ENCODE results near the gene LINC01488.

Gene LINC01488

DNA sequence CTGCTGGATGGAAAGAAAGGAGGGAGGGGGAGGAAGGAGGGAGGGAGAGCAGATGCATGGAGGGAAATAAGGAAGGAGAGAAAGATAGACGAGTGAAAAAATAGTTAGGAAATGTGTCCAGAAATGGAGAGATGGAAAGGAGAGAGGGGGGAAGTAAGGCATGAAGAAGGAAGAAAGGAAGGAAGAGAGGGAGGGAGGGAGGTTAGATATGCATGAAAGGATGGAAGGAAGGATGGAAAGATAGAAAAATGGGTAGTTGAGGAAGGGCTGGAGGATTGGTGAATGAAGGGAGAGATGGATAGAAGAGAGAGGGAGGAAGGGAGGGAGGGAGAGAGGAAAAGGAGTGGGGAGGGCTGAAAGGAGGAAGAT is 19.6 kb downstream of the LINC01488 start:
- H3K4me3 ChIP-seq (ENCODE audit: low read depth in 1 of 2, low read length in 2 of 2): no peak overlapping the region
- no peaks in the 10 kb centered on the region for H3K36me3 ChIP-seq (ENCODE audit: insufficient read depth, low read length)
- H3K27me3 ChIP-seq (ENCODE audit: control insufficient read depth in 1 of 2, insufficient read depth in 2 of 2, low read length in 2 of 2): no peaks in the 10 kb centered on the region
- peaks cover 19% of the 10 kb centered on the region for H3K4me1 ChIP-seq (ENCODE audit: insufficient read depth, low read length)
- no peak overlapping the region for H3K27ac ChIP-seq (ENCODE audit: low read depth, low read length)
- no peak overlapping the region for H3K9ac ChIP-seq (ENCODE audit: low read length)
- no peaks in the 10 kb centered on the region for H3K9me3 ChIP-seq (ENCODE audit: low read length)

DNA sequence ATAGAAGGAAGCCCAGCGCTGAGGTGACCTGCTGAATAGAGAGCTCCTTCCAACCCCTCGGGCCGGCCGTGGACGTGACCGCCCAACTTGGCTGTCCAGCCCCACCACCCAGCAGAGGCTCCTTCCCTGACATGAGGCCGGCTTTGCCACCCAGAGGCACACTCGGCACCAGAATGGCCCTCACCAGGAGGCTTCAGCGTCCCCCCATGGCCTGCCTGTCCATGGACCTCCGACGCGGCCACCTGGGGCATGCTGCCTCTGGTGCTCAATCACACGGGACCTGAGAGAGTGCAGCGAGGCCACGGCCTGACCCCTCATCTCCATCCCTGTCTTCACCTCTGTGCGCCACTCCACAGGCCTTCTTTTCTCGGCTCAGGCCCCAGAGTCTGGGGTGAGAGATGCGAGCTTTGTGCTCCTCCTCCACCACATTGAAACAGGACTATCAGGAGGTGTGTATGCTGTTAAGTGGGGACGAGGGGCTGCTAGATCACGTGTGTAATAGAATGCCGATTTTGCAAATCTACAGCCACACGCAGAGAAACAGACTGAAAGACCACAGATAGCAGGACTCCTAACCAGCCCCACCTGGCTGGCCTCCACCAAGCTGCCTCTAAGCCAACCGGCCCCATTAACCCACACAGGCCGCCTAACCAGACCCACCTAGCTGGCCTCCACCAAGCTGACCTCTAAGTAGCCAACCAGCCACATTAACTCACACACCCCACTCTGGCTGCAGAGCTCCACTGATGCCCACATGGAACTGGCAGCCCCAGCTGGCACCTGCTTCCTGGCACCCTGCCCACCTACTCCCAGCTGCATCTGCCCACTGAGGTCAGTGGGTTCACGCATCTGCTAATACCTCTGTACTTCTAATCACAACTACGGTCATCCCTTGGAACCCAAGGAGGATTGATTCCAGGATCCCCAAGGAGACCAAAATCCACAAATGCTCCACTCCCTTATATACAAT is 20.7 kb downstream of the LINC01488 start:
- Histone ChIP-seq H3K9ac (ENCODE audit: low read length) (no peak overlapping the region), H3K4me3 (ENCODE audit: low read depth in 1 of 2, low read length in 2 of 2) (no peak overlapping the region), H3K36me3 (ENCODE audit: insufficient read depth, low read length) (no peaks in the 10 kb centered on the region), H3K4me1 (ENCODE audit: insufficient read depth, low read length) (peaks cover 11% of the 10 kb centered on the region), H3K27ac (ENCODE audit: low read depth, low read length) (no peak overlapping the region), H3K9me3 (ENCODE audit: low read length) (no peaks in the 10 kb centered on the region), H3K27me3 (ENCODE audit: control insufficient read depth in 1 of 2, insufficient read depth in 2 of 2, low read length in 2 of 2) (no peaks in the 10 kb centered on the region)

DNA sequence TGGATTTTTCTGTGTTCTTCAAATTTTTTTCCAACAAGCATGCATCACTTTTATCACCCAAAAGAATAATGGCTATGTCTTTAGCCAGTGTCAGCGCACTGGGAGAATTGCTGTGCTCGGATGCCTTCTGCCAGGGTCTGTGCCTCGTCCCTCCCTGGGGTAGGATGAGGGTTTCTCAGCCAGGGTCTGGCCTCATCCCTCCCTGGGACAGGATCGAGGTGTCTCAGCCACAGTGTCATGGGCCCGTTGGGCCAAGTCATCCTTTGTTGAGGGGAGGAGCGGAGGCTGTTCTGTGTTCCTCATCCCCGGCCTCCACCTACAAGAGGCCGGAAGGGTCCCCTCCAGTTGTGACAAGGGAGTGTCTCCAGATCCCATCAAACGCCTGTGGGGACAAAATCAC is 22.7 kb downstream of the LINC01488 start:
- Histone ChIP-seq H3K27ac (ENCODE audit: low read depth, low read length) (no peak overlapping the region), H3K9me3 (ENCODE audit: low read length) (no peaks in the 10 kb centered on the region), H3K27me3 (ENCODE audit: control insufficient read depth in 1 of 2, insufficient read depth in 2 of 2, low read length in 2 of 2) (no peaks in the 10 kb centered on the region), H3K4me1 (ENCODE audit: insufficient read depth, low read length) (no peaks in the 10 kb centered on the region), H3K4me3 (ENCODE audit: low read depth in 1 of 2, low read length in 2 of 2) (no peak overlapping the region), H3K36me3 (ENCODE audit: insufficient read depth, low read length) (no peaks in the 10 kb centered on the region), H3K9ac (ENCODE audit: low read length) (no peak overlapping the region)

DNA sequence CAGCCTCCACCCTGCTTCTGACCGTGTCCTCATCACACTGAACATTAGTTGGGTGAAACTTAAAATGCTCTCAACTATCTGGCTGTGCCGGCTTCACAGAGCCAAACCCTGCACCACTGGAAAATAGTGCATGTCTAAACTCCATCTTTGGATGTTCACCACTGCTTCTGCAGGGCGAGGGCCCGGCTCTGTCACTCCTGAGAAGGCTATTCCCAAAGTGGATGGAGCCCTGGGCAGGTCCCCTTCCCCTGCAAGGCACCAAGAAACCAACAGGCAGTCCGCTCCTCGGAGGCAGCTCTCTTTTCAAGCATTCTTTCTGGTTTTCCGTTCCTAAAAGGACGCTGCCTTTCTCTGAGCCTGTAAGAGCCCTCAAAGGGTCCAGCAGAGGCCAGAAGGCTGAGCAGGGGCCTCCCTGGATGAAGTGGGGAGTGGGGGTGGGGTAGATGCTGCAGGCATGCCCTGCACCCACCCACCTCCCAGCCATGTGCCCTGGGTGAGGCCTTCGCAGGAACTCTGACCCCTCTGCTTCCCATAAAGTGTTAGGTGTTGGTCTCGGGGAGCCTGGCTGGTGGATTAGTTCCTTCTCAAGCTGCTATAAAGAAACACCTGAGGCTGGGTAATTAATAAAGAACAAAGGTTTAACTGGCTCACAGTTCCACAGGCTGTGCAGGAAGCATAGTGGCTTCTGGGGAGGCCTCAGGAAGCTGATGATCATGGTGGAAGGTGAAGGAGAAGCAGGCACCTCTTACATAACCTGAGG is 23.3 kb downstream of the LINC01488 start:
- no peaks in the 10 kb centered on the region for H3K9me3 ChIP-seq (ENCODE audit: low read length)
- no peaks in the 10 kb centered on the region for H3K27me3 ChIP-seq (ENCODE audit: control insufficient read depth in 1 of 2, insufficient read depth in 2 of 2, low read length in 2 of 2)
- no peaks in the 10 kb centered on the region for H3K36me3 ChIP-seq (ENCODE audit: insufficient read depth, low read length)
- H3K9ac ChIP-seq (ENCODE audit: low read length): no peak overlapping the region
- no peak overlapping the region for H3K27ac ChIP-seq (ENCODE audit: low read depth, low read length)
- H3K4me1 ChIP-seq (ENCODE audit: insufficient read depth, low read length): no peaks in the 10 kb centered on the region
- H3K4me3 ChIP-seq (ENCODE audit: low read depth in 1 of 2, low read length in 2 of 2): no peak overlapping the region

DNA sequence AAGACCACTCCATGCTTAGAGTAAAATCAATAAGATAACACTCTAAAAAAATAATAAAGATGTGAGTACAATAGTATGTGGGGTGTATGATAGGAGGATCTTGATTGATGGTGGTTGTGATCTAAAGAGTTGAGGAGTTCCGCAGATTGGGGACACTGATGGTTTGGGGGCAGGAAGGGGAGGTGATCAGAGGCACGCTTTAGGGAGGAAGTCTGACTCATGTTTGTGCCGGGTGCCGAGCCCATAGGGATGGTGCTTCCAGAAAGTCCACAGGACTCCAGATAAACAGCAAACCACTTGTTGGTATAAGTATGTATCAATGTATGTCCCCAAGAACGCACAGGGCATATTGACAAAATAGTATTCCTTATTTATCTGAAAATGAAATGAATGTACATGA is 27.5 kb downstream of the LINC01488 start:
- H3K36me3 ChIP-seq (ENCODE audit: insufficient read depth, low read length): no peaks in the 10 kb centered on the region
- no peaks in the 10 kb centered on the region for H3K9me3 ChIP-seq (ENCODE audit: low read length)
- no peak overlapping the region for H3K27ac ChIP-seq (ENCODE audit: low read depth, low read length)
- no peaks in the 10 kb centered on the region for H3K4me1 ChIP-seq (ENCODE audit: insufficient read depth, low read length)
- H3K27me3 ChIP-seq (ENCODE audit: control insufficient read depth in 1 of 2, insufficient read depth in 2 of 2, low read length in 2 of 2): no peaks in the 10 kb centered on the region
- H3K4me3 ChIP-seq (ENCODE audit: low read depth in 1 of 2, low read length in 2 of 2): no peak overlapping the region
- no peak overlapping the region for H3K9ac ChIP-seq (ENCODE audit: low read length)

DNA sequence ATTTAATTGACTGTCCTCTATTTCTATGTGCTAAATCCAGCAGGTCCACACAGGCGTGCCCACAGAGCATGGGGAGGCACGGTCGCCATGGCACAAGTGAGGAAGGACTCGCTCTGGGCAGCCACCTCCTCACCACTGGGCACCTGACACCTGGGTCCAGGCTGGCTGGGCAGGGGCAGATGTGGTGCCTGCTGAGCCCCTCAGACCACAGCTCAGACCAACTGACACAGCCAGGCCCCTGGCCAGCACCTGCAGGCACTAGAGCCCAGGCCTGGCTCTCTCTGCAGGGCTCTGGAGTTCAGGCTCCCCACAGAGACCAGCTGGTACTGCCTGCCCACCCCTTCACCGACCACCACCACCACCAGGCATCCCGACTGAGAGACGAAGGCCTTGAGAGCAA is 27.9 kb downstream of the LINC01488 start:
- Histone ChIP-seq H3K36me3 (ENCODE audit: insufficient read depth, low read length) (no peaks in the 10 kb centered on the region), H3K27me3 (ENCODE audit: control insufficient read depth in 1 of 2, insufficient read depth in 2 of 2, low read length in 2 of 2) (no peaks in the 10 kb centered on the region), H3K9ac (ENCODE audit: low read length) (no peak overlapping the region), H3K4me3 (ENCODE audit: low read depth in 1 of 2, low read length in 2 of 2) (no peak overlapping the region), H3K9me3 (ENCODE audit: low read length) (no peaks in the 10 kb centered on the region), H3K27ac (ENCODE audit: low read depth, low read length) (no peak overlapping the region), H3K4me1 (ENCODE audit: insufficient read depth, low read length) (no peaks in the 10 kb centered on the region)

DNA sequence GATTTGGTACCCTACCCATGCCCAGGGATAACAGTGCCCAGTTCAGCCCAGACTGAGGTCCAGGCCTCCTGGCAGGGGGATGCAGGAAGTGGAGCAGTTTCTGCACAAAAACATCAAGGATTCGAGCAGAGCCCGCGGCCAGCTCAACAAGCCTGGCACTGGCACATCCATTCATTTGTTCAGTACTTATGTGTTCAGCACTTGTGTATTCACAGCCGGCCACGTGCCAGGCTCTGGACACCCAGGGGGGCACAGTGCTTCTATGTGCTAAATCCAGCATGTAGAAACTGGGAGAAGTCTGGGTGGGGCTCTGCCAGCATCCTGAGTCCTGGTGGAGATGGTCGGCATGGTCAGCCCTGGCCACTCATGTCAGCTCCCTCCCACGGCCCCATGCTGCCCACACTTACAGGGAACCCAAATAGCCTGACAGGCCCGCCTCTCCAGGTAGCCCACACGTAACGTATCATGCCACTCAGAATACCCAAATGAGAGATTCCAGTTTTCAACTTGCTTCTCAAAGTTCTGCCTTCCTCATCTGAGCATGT is 28.5 kb downstream of the LINC01488 start:
- H3K27me3 ChIP-seq (ENCODE audit: control insufficient read depth in 1 of 2, insufficient read depth in 2 of 2, low read length in 2 of 2): no peaks in the 10 kb centered on the region
- no peaks in the 10 kb centered on the region for H3K36me3 ChIP-seq (ENCODE audit: insufficient read depth, low read length)
- no peak overlapping the region for H3K4me3 ChIP-seq (ENCODE audit: low read depth in 1 of 2, low read length in 2 of 2)
- no peaks in the 10 kb centered on the region for H3K4me1 ChIP-seq (ENCODE audit: insufficient read depth, low read length)
- no peak overlapping the region for H3K9ac ChIP-seq (ENCODE audit: low read length)
- no peak overlapping the region for H3K27ac ChIP-seq (ENCODE audit: low read depth, low read length)
- no peaks in the 10 kb centered on the region for H3K9me3 ChIP-seq (ENCODE audit: low read length)

DNA sequence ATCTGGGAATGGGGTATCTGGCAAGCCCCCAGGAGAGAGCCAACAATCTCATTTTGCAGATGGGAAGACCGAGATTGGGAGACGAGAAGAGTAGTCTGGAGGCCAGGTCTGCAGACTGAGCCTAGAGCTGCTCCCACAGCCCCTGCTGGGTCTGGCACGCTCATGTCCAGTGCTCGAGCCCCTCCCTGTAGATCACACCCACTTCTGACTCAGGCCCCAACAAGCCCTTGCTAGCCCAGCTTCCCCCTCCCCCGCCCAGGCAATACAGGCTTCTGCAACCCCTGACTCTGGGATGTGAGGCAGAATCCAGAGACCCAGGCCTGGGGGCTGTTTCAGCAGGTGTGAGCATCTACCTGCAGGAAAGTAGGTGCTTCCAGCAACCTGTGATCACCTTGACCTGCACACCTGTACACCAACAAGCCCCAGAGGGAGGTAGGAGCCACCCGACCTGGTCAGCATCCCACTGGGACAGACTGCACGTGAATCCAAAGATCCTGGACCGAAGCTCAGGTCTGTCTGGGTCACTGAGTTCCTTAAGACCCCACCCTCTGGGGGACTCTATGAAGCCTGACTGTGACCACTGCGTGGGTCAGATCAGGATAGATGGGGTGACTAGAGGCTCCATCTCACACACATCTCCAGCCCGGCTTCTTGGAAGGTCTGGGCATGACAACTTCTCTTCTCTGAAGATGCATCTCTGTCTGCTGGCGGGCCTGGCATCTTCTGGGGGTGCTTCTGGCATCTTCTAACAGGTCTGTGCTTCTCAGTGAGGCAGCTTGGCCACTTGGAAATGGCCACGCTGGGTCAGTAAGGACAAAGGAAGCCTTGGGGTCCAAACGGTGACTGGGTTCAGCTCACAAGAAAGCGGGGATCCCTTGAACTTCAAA is 29.3 kb downstream of the LINC01488 start:
- Histone ChIP-seq H3K27ac (ENCODE audit: low read depth, low read length) (no peak overlapping the region), H3K9ac (ENCODE audit: low read length) (no peak overlapping the region), H3K4me3 (ENCODE audit: low read depth in 1 of 2, low read length in 2 of 2) (no peak overlapping the region), H3K4me1 (ENCODE audit: insufficient read depth, low read length) (no peaks in the 10 kb centered on the region), H3K27me3 (ENCODE audit: control insufficient read depth in 1 of 2, insufficient read depth in 2 of 2, low read length in 2 of 2) (no peaks in the 10 kb centered on the region), H3K9me3 (ENCODE audit: low read length) (no peaks in the 10 kb centered on the region), H3K36me3 (ENCODE audit: insufficient read depth, low read length) (no peaks in the 10 kb centered on the region)

DNA sequence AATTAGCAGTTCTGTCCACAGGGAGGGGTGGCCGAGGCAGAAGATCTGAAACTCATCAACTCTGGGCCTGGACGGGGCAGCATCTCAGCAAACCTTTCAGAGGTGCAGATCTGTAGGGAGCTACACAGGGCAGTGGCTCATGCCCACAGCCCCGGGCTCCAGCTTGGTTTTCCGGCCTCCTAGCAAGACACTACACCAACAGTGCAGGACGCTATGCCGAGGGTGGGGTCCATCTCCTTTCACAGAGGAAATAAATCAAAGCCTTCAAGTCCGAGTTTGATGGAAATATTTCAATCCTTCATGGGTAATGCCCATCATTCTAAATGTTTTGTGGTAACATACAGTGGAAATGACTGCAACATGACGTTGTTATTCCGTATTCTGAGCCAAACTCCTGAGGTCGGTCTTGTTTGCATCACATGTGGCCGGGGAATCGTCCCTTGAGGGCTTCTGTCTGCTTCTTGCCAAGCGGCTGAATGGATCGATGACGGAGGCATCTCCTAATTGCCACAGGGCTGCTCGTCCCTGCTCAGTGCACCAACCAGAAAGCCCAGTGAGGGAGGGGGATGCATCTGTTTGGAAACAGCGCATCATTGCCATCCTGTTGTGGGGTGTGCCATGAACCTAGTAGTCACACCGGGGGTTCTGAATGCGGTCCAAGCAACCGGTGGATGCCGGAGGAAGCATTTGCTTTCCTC is 30.0 kb downstream of the LINC01488 start:
- H3K4me3 ChIP-seq (ENCODE audit: low read depth in 1 of 2, low read length in 2 of 2): no peak overlapping the region
- H3K9me3 ChIP-seq (ENCODE audit: low read length): no peaks in the 10 kb centered on the region
- H3K4me1 ChIP-seq (ENCODE audit: insufficient read depth, low read length): no peaks in the 10 kb centered on the region
- H3K27ac ChIP-seq (ENCODE audit: low read depth, low read length): no peak overlapping the region
- H3K36me3 ChIP-seq (ENCODE audit: insufficient read depth, low read length): no peaks in the 10 kb centered on the region
- no peak overlapping the region for H3K9ac ChIP-seq (ENCODE audit: low read length)
- H3K27me3 ChIP-seq (ENCODE audit: control insufficient read depth in 1 of 2, insufficient read depth in 2 of 2, low read length in 2 of 2): no peaks in the 10 kb centered on the region

DNA sequence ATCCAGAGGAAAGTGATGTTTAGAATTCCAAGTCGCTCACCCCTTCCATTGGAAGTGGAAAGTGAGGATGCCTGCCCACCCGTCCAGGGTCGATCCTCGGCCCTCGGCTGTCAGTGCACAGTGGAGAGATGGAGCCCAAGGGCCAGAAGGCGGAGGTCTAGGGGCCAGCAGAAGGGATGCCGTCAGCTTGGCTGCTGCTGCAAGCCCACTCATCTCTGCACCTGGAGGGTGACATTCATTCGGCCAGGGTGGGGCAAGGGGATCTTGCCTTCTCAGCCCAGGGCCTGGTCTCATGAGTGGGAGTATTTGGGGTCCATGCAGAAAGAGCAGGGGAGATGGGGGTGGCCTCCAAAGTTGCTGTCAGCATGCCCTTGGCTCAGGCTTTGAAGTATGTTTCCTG is 30.7 kb downstream of the LINC01488 start:
- H3K36me3 ChIP-seq (ENCODE audit: insufficient read depth, low read length): no peaks in the 10 kb centered on the region
- H3K4me1 ChIP-seq (ENCODE audit: insufficient read depth, low read length): no peaks in the 10 kb centered on the region
- H3K9me3 ChIP-seq (ENCODE audit: low read length): no peaks in the 10 kb centered on the region
- no peak overlapping the region for H3K9ac ChIP-seq (ENCODE audit: low read length)
- no peaks in the 10 kb centered on the region for H3K27me3 ChIP-seq (ENCODE audit: control insufficient read depth in 1 of 2, insufficient read depth in 2 of 2, low read length in 2 of 2)
- H3K27ac ChIP-seq (ENCODE audit: low read depth, low read length): no peak overlapping the region
- H3K4me3 ChIP-seq (ENCODE audit: low read depth in 1 of 2, low read length in 2 of 2): no peak overlapping the region
